Spleen (tissue), 11 donors: ENCODE results near the gene CHST8. TPM values are rescaled to one million over a fixed set of nuclear protein-coding genes. Genes with fewer than 3 reads are reported as not detected.

Source experiments
- DNase-seq: peaks from one replicate; pipeline ENCODE4 v3.0.0-alpha.2; 2020
- H3K27ac ChIP-seq, 8 donors: fragments of 200-600 bp; sonication (generic) in 7 of 8; 1 replicate in 4 of 8; 2 replicates in 4 of 8; pipeline versions ENCODE4 v1.5.0 to v1.8.0; 2016 to 2021; ENCODE audit warnings: inconsistent platforms in 4 of 8, mild to moderate bottlenecking in 4 of 8, moderate library complexity in 1 of 8
- H3K27me3 ChIP-seq, 7 donors: fragments of 200-600 bp; sonication (generic) in 6 of 7; replicated peaks in 1 of 7; 1 replicate in 4 of 7; 2 replicates in 3 of 7; pipeline versions ENCODE4 v1.5.0 to v1.8.0; 2016 to 2021; ENCODE audit warnings: inconsistent platforms in 3 of 7, mild to moderate bottlenecking in 1 of 7
- H3K36me3 ChIP-seq, 6 donors: fragments of 200-600 bp; sonication (generic) in 5 of 6; 1 replicate in 4 of 6; 2 replicates in 2 of 6; pipeline versions ENCODE4 v1.5.0 to v1.8.0; 2016 to 2021; ENCODE audit warnings: inconsistent platforms in 2 of 6
- H3K4me1 ChIP-seq, 6 donors: fragments of 200-600 bp; sonication (generic) in 5 of 6; 1 replicate in 3 of 6; 2 replicates in 3 of 6; pipeline versions ENCODE4 v1.5.0 to v1.8.0; 2016 to 2021; ENCODE audit warnings: inconsistent platforms in 3 of 6
- H3K4me3 ChIP-seq, 8 donors: fragments of 200-600 bp; sonication (generic) in 7 of 8; 1 replicate in 4 of 8; 2 replicates in 4 of 8; pipeline versions ENCODE4 v1.5.0 to v1.8.0; 2016 to 2021; ENCODE audit warnings: inconsistent platforms in 4 of 8, mild to moderate bottlenecking in 4 of 8, moderate library complexity in 2 of 8
- H3K9me3 ChIP-seq, 8 donors: fragments of 200-600 bp; sonication (generic) in 7 of 8; 1 replicate in 4 of 8; 2 replicates in 4 of 8; pipeline versions ENCODE4 v1.5.0 to v1.8.0; 2016 to 2021; ENCODE audit warnings: inconsistent platforms in 4 of 8
- POLR2A ChIP-seq, 3 donors: fragments of 450-650 bp; IDR thresholded peaks; one replicate each; pipeline ENCODE4 v1.5.1; 2017; ENCODE audit warnings: antibody characterized with exemption in 3 of 3, mild to moderate bottlenecking in 1 of 3
- POLR2AphosphoS5 ChIP-seq, 3 donors: sonication (generic); formaldehyde crosslinking; IDR thresholded peaks; one replicate each; pipeline ENCODE4 v1.5.1; 2017; ENCODE audit warnings: antibody characterized with exemption in 3 of 3
- WGBS, 5 donors: extraction: QIAGEN DNeasy Blood & Tissue Kit in 3 of 5; methylation state at CpG; one replicate each; pipeline versions ENCODE4 v1.1.5 to v1.1.7; 2013 to 2018; 5-methylcytosine and 5-hydroxymethylcytosine counted together
- intact Hi-C: fragments of 100-400 bp; cut with DNase I; formaldehyde crosslinking; loops from one replicate; pipeline ENCODE4 v1.15.0; 2023; ENCODE audit warnings: low total_unique reads
- polyA plus RNA-seq, 3 donors: library from polyadenylated mRNA; stranded (reverse); fragments of 200-250 nt; gene quantifications; one replicate each; pipeline ENCODE4 v1.2.1, GENCODE V29; 2013
- total RNA-seq, 7 donors: library from RNA; depleted of rRNA in 3 of 7; stranded (reverse); fragments of >200 nt in 3 of 7; fragmentation: NEBNext Ultra II Directional in 4 of 7; extraction: Animal tissue kit (Norgen Biotek cat#: 25700) in 4 of 7; gene quantifications; one replicate each; pipeline versions ENCODE4 v1.1.0 to v1.2.1, GENCODE V29; 2016 to 2021
- TF ChIP-seq, protein P1 (sequence below), 11 experiments: fragments of 200-600 bp in 7 of 11; fragments of 450-650 bp in 4 of 11; sonication (generic) in 4 of 11; IDR thresholded peaks in 8 of 11; conservative IDR thresholded peaks in 3 of 11; 1 replicate in 7 of 11; 2 replicates in 4 of 11; pipeline versions ENCODE4 v1.4.0 to v1.8.0; 2016 to 2021; ENCODE audit warnings: antibody characterized with exemption in 11 of 11, inconsistent platforms in 4 of 11, mild to moderate bottlenecking in 1 of 11
- donor health status: healthy with polysubstance abuse.
- donor health status: DM: no; HTN: no; CAD: no; lungs with moderate emphysema.
- donor health status: DM: no; HTN: no; CAD: no.
- donor health status: Bipolar disorder and iron deficiency.
- donor health status: healthy.
- donor health status: DM: no; HTN: no; CAD: no.
- donor health status: DM: yes; HTN: yes; CAD: no.

The CHST8 gene
- total and polyA plus RNA-seq, 10 donors = 0.43 to 4.0 (median 1.6) TPM

DNA sequence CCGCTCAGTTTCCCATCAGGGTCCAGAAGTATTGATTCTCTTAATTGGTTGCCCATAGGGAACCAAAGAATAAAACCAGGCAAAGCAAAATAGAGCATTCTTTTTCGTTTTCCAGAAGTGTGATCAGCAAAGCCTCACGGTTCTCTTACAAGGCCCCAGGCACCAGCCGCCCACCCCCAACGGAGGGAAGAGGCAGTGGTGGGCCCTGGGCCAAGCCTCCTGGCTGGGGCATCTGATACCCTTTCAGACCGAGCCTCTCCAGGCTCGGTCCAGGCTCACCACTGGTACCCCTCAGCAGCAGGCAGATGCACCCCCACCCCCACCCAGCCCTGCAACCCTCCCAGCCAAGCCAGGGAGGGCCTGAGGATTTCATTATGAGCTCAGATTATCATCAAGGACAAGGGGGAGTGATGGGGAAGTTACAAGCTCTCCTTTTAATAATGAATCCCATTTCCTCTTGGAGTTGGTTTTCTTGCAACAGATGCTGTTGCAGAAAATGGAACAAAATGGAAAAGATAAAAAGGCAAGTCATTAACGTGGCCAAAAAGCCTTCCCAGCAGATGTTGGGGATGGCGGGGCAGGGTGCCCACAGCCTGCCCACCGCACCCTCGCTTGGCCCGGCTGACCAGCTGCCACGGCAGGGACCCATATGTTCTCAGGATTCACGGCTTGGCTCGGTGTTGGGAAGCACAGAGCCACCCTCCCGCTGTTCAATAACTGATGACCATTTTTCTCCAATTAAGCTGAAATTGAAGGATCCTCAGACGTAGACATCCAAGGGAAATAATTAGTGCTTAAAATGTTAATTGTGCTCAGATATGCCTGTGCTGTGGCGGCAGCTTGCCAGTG is 129.1 kb downstream of the CHST8 start:
- Histone ChIP-seq H3K4me1 (no peaks in the 10 kb centered on the region), H3K36me3 (no peaks in the 10 kb centered on the region), H3K4me3 (no peak overlapping the region), H3K9me3 (no peaks in the 10 kb centered on the region), H3K27me3 (peaks cover 0 to 32% (median 0%) of the 10 kb centered on the region in 7 donors), H3K27ac (no peak overlapping the region)
- intact Hi-C loops = no loop called here
- TF ChIP-seq POLR2AphosphoS5 (IDR thresholded peaks at IDR 0.05) (no peak), POLR2A (IDR thresholded peaks at IDR 0.05) (no peak)
- TF ChIP-seq, protein P1, sequence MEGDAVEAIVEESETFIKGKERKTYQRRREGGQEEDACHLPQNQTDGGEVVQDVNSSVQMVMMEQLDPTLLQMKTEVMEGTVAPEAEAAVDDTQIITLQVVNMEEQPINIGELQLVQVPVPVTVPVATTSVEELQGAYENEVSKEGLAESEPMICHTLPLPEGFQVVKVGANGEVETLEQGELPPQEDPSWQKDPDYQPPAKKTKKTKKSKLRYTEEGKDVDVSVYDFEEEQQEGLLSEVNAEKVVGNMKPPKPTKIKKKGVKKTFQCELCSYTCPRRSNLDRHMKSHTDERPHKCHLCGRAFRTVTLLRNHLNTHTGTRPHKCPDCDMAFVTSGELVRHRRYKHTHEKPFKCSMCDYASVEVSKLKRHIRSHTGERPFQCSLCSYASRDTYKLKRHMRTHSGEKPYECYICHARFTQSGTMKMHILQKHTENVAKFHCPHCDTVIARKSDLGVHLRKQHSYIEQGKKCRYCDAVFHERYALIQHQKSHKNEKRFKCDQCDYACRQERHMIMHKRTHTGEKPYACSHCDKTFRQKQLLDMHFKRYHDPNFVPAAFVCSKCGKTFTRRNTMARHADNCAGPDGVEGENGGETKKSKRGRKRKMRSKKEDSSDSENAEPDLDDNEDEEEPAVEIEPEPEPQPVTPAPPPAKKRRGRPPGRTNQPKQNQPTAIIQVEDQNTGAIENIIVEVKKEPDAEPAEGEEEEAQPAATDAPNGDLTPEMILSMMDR (IDR thresholded peaks at IDR 0.05 in 8 of 11, conservative IDR thresholded peaks at IDR 0.05 in 3 of 11) = no peak
- WGBS, 5 donors = 74 to 81% (median 77%) methylated on average over 18 of the region's 18 CpGs
- DNase-seq = no peak

DNA sequence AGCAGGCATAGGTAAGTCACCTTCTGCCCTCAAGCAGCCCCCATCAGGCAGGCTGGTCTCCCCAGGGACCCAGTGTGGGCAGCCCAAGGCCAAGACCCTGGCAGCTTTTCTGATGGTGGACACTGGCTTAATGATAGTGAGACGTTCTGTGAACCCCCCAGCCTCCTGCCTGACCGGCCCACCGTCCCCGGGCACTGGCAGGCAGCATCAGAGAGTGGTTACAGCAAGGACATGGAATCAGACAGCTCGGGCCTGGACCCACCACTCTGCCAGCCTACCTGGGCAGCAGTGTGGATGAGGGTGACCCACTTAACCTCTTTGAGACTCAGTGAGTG is 129.7 kb downstream of the CHST8 start:
- peaks cover 0 to 36% (median 0%) of the 10 kb centered on the region in 7 donors for H3K27me3 ChIP-seq
- H3K36me3 ChIP-seq = no peaks in the 10 kb centered on the region
- H3K27ac ChIP-seq = no peak overlapping the region
- H3K9me3 ChIP-seq = no peaks in the 10 kb centered on the region
- TF ChIP-seq POLR2AphosphoS5 (IDR thresholded peaks at IDR 0.05) = no peak
- TF ChIP-seq, protein P1 (IDR thresholded peaks at IDR 0.05 in 8 of 11, conservative IDR thresholded peaks at IDR 0.05 in 3 of 11) = no peak
- TF ChIP-seq POLR2A (IDR thresholded peaks at IDR 0.05) = no peak
- H3K4me1 ChIP-seq = no peaks in the 10 kb centered on the region
- no peak for DNase-seq
- WGBS, 5 donors = 68 to 83% (median 79%) methylated on average over 3 to 5 of the region's 5 CpGs
- intact Hi-C loops = no loop called here
- H3K4me3 ChIP-seq = no peak overlapping the region

DNA sequence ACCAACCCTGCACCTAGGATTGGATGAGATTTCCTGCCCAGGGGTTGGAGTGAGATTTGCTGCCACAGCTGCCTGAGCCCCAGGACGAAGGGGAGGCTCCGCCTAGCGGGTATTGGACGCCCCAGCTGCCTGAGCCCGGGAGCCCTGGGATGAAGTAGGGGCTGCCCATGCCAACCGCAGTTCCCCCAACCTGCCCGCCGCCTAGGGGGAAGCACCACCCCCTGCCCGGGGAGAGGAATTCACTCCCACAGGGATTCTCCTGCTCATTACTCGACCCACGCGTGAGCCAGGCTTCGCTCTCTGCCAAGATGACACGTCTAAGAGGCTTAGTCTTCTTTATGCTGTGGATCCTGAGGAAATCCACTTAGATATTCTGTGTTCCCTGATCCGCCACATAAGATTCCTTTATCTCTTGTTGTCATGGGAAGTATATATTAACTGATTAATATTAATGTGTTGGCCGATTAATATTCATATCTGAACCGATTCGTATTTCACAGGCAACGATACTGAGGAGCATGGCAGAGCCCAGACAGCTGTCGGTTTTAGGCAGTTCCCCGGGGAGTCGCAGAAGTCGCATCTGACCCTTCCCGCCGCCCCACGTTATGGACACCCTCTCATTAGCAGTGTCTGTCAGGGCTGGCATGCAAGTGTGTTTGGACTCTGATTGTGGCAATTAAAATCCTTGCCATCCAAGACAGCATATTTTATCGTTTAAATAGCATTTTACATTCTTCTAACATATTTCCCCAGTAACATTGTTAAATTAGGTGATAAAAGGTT is 130.5 kb downstream of the CHST8 start:
- intact Hi-C loops = no loop called here
- no peaks in the 10 kb centered on the region for H3K36me3 ChIP-seq
- H3K9me3 ChIP-seq = no peaks in the 10 kb centered on the region
- no peak overlapping the region for H3K4me3 ChIP-seq
- WGBS, 5 donors = 69 to 76% (median 75%) methylated on average over 22 to 27 of the region's 27 CpGs
- H3K4me1 ChIP-seq = no peaks in the 10 kb centered on the region
- H3K27me3 ChIP-seq = peaks cover 0 to 32% (median 0%) of the 10 kb centered on the region in 7 donors
- TF ChIP-seq POLR2AphosphoS5 (IDR thresholded peaks at IDR 0.05) = no peak
- TF ChIP-seq, protein P1 (IDR thresholded peaks at IDR 0.05 in 8 of 11, conservative IDR thresholded peaks at IDR 0.05 in 3 of 11) = no peak
- H3K27ac ChIP-seq = no peak overlapping the region
- DNase-seq = no peak

DNA sequence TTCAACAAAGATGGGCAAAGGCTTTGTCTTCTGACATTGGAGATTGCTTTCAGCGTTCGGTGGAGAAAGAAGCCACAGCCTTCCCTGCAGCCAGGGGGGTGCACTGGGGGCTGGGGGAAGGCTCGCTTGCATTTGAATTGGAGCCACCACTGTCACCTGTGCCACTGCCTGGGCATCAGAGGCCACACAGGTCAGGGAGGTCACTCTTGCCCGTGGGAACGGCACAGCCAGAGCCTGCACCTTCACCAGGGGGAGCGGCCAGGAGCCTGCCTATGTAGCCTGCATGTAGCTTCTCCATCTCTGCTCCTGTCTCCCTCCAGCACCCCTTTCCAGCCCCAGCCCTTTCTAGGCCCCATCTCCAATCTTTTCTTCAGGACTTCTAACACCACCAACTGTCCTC is 131.2 kb downstream of the CHST8 start:
- H3K27ac ChIP-seq = no peak overlapping the region
- 85 to 88% (median 85%) methylated on average over 6 of the region's 6 CpGs for WGBS, 5 donors
- no peaks in the 10 kb centered on the region for H3K36me3 ChIP-seq

More for the DNA sequence above, 131.2 kb downstream of the CHST8 start:
- Histone ChIP-seq H3K9me3 (no peaks in the 10 kb centered on the region), H3K27me3 (peaks cover 0 to 32% (median 0%) of the 10 kb centered on the region in 7 donors), H3K4me3 (no peak overlapping the region), H3K4me1 (no peaks in the 10 kb centered on the region)
- intact Hi-C loops = no loop called here
- TF ChIP-seq POLR2A (IDR thresholded peaks at IDR 0.05) = no peak
- TF ChIP-seq POLR2AphosphoS5 (IDR thresholded peaks at IDR 0.05) = no peak
- TF ChIP-seq, protein P1 (IDR thresholded peaks at IDR 0.05 in 8 of 11, conservative IDR thresholded peaks at IDR 0.05 in 3 of 11) = no peak
- no peak for DNase-seq
